ENCODE data around the gene UPK2. TPM values are rescaled to one million over a fixed set of nuclear protein-coding genes. Genes with fewer than 3 reads are reported as not detected.

Gene UPK2
- total RNA-seq, 4 donors from 2014 or later: not detected

DNA sequence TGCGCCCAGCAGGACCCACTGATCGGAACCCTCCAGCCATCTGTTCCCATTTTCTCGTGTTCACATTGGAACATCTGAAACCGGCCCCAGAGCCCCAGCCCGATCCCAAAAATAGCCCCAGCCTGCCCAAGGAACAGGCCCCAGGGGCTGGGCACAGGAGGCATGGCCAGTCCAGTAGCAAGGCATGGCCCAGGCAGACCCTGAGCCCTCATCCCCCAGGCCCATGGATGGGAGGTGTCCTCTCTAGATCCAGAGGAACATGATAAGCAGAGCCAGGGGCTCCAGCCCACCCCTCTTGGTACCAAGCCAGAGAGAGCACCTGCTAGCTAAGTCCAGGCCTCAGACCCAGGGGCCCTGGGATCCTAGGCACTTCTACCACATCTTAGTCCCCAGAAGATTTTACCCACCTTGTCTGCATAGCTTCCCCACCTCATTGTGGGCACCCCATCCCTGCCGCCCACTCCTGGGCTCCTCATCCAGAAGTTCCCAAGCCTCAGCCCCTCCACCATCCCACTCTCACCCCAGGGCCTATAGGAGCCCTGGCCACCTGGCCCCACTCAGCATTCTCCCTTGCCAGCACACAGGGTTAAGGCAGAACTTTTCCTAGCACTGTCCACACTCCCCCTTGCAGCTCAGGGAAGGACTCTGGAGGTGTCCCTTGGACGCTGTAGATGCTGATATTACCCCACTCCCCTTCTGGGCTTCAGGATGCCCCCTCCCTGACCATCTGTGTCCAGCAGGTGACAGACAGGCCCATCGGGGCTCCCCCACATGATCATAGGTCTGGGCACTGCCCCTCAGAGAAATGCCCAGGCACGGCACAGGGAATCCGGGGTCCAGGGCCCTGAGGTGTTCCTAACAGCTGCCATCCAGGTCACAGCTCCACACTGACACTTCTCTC, 39.9 kb upstream of the UPK2 start:
- no peak for DNase-seq (ENCODE audit: low spot score in 2 of 2)
- no peaks in the 10 kb centered on the region for H3K9me3 ChIP-seq
- H3K36me3 ChIP-seq: no peaks in the 10 kb centered on the region
- peak overlapping the region; percentile 13 for H3K4me3 ChIP-seq
- TF ChIP-seq EP300 (IDR thresholded peaks at IDR 0.05) (no peak), POLR2AphosphoS5 (IDR thresholded peaks at IDR 0.05) (no peak), POLR2A (IDR thresholded peaks at IDR 0.05) (no peak), CTCF (IDR thresholded peaks at IDR 0.05) (no peak)
- 50% methylated on average over 2 of the region's 10 CpGs for WGBS
- H3K27me3 ChIP-seq: no peaks in the 10 kb centered on the region
- H3K4me1 ChIP-seq: peaks cover 100% of the 10 kb centered on the region
- H3K27ac ChIP-seq: peak overlapping the region; percentile 96

GRCh38 chr11:118916842-118917388, 39.2 kb upstream of the UPK2 start:
- Histone ChIP-seq H3K36me3 (no peaks in the 10 kb centered on the region), H3K27me3 (no peaks in the 10 kb centered on the region), H3K9me3 (no peaks in the 10 kb centered on the region), H3K4me3 (peak overlapping the region; percentile 93), H3K4me1 (peaks cover 100% of the 10 kb centered on the region), H3K27ac (peak overlapping the region; percentile 96)
- TF ChIP-seq POLR2A (IDR thresholded peaks at IDR 0.05): no peak
- TF ChIP-seq POLR2AphosphoS5 (IDR thresholded peaks at IDR 0.05): no peak
- TF ChIP-seq EP300 (IDR thresholded peaks at IDR 0.05): no peak
- no peak for TF ChIP-seq CTCF (IDR thresholded peaks at IDR 0.05)
- peak in 1 of 2 donors; percentile 89 for DNase-seq (ENCODE audit: low spot score in 2 of 2)
- 26% methylated on average over 8 of the region's 8 CpGs for WGBS

DNA sequence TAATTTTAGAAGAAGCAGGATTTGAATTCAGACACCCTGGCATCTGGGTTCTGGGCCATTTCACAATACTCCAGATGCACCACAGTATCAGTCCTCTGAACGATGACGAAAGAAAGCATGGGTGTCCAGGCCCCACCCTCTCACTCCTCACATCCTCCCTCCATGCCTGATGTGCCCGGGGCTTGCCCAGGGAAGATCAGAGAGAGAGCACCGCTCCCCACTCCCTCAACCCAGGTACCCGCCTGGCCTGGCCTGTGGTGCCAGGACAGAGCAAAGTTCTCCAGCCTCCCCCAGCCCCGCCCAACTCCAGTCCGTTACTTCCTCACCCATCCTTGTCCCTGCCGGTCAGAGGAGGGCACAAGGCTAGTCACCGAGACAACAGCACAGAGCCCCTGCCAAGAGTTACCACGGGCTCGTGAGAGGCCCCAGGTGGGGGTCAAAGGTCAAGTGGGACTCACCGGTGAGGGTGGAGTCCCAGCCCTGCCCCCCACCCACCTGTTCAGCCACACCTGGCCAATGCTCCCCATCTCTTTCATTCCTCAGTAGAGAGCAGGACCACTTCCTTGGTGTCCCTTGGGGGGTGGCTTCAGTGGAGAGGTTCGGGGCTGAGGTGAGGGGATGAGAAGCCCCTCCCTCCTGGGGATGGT, 38.5 kb upstream of the UPK2 start:
- Histone ChIP-seq H3K27me3 (no peaks in the 10 kb centered on the region), H3K9me3 (no peaks in the 10 kb centered on the region), H3K4me3 (peak overlapping the region; percentile 93), H3K36me3 (no peaks in the 10 kb centered on the region), H3K4me1 (peaks cover 100% of the 10 kb centered on the region), H3K27ac (peak overlapping the region; percentile 96)
- DNase-seq (ENCODE audit: low spot score in 2 of 2): peak in 1 of 2 donors; percentile 92
- 10% methylated on average over 4 of the region's 13 CpGs for WGBS
- TF ChIP-seq CTCF (IDR thresholded peaks at IDR 0.05): no peak
- TF ChIP-seq EP300 (IDR thresholded peaks at IDR 0.05): no peak
- peak in 1 of 3 donors; percentile 87 for TF ChIP-seq POLR2AphosphoS5 (IDR thresholded peaks at IDR 0.05)
- TF ChIP-seq POLR2A (IDR thresholded peaks at IDR 0.05): no peak

GRCh38 chr11:118918128-118918685, 37.9 kb upstream of the UPK2 start:
- H3K9me3 ChIP-seq: no peaks in the 10 kb centered on the region
- 5% methylated on average over 14 of the region's 14 CpGs for WGBS
- peak in 1 of 2 donors; percentile 5 for TF ChIP-seq CTCF (IDR thresholded peaks at IDR 0.05)
- no peak for TF ChIP-seq POLR2A (IDR thresholded peaks at IDR 0.05)
- H3K4me1 ChIP-seq: peaks cover 100% of the 10 kb centered on the region
- DNase-seq (ENCODE audit: low spot score in 2 of 2): peak; percentile 94 to 95
- H3K27ac ChIP-seq: peak overlapping the region; percentile 96
- no peaks in the 10 kb centered on the region for H3K36me3 ChIP-seq
- H3K27me3 ChIP-seq: no peaks in the 10 kb centered on the region
- H3K4me3 ChIP-seq: peak overlapping the region; percentile 93

Measured in suprapubic skin (tissue), 4 donors.